Measurements from ENCODE around the gene GNAT2. TPM values are rescaled to one million over a fixed set of nuclear protein-coding genes. Genes with fewer than 3 reads are reported as not detected.

Gene GNAT2
- total RNA-seq, 4 donors from 2014 or later = not detected

DNA sequence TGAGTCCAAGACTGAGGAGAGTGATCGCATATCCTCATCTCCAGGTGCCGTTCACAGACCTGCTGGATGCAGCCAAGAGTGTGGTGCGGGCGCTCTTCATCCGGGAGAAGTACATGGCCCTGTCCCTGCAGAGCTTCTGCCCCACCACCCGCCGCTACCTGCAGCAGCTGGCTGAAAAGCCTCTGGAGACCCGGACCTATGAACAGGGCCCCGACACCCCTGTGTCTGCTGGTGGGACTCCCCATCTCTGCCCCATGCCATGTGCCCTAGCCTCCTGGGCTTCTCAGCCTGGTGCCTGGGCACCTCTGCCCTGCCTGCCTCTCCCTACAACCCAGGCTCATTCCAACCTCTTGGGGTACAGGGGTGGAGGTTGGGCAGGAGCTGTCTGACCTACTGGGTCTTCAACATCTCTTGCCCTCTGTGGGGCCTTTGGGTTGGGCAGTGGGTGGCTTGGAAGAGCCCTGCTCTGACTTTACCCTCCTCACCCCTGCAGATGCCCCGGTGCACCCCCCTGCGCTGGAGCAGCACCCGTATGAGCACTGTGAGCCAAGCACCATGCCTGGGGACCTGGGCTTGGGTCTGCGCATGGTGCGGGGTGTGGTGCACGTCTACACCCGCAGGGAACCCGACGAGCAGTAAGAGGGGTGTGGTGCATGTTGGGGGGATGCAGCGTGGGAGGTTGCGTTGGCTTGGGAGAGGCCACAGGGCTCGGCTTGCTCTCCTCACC lies 7.4 kb upstream of the GNAT2 start:
- ATAC-seq (no peak), DNase-seq (no peak)
- TF ChIP-seq POLR2A (IDR thresholded peaks at IDR 0.05) = no peak
- TF ChIP-seq, protein P1, sequence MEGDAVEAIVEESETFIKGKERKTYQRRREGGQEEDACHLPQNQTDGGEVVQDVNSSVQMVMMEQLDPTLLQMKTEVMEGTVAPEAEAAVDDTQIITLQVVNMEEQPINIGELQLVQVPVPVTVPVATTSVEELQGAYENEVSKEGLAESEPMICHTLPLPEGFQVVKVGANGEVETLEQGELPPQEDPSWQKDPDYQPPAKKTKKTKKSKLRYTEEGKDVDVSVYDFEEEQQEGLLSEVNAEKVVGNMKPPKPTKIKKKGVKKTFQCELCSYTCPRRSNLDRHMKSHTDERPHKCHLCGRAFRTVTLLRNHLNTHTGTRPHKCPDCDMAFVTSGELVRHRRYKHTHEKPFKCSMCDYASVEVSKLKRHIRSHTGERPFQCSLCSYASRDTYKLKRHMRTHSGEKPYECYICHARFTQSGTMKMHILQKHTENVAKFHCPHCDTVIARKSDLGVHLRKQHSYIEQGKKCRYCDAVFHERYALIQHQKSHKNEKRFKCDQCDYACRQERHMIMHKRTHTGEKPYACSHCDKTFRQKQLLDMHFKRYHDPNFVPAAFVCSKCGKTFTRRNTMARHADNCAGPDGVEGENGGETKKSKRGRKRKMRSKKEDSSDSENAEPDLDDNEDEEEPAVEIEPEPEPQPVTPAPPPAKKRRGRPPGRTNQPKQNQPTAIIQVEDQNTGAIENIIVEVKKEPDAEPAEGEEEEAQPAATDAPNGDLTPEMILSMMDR (IDR thresholded peaks at IDR 0.05 in 4 of 5, conservative IDR thresholded peaks at IDR 0.05 in 1 of 5) = no peak
- Histone ChIP-seq H3K27me3 (no peaks in the 10 kb centered on the region), H3K4me3 (no peak overlapping the region), H3K27ac (no peak overlapping the region), H3K4me1 (peaks cover 0 to 3% of the 10 kb centered on the region in 2 donors), H3K36me3 (peaks cover 0 to 28% of the 10 kb centered on the region in 2 donors), H3K9me3 (no peaks in the 10 kb centered on the region)
- in situ Hi-C loops (cut with MboI; ENCODE audit: low sequenced_read_pairs in 4 of 4) (loop anchor here (10.0 kb wide), 2 partner anchors 82 to 358 kb away; partner anchors contain the start of genes GNAI3 (in 3 of the 4) and AHCYL1 (in 1 of the 4)), intact Hi-C loops (cut with DNase I; ENCODE audit: low total_unique reads) (no loop called here)

- Histone ChIP-seq H3K27me3 (no peaks in the 10 kb centered on the region), H3K27ac (no peak overlapping the region), H3K9me3 (no peaks in the 10 kb centered on the region), H3K36me3 (peaks cover 0 to 21% of the 10 kb centered on the region in 2 donors), H3K4me1 (peaks cover 0 to 7% of the 10 kb centered on the region in 2 donors), H3K4me3 (no peak overlapping the region)
- DNase-seq = no peak
- no peak for ATAC-seq
- in situ Hi-C loops (cut with MboI; ENCODE audit: low sequenced_read_pairs in 4 of 4) = loop anchor here (10.0 kb wide), 2 partner anchors 81 to 359 kb away; partner anchors contain the start of genes GNAI3 (in 3 of the 4) and AHCYL1 (in 1 of the 4)
- intact Hi-C loops (cut with DNase I; ENCODE audit: low total_unique reads) = no loop called here
- no peak for TF ChIP-seq POLR2A (IDR thresholded peaks at IDR 0.05)
- TF ChIP-seq, protein P1 (IDR thresholded peaks at IDR 0.05 in 4 of 5, conservative IDR thresholded peaks at IDR 0.05 in 1 of 5) = no peak
Measured at GRCh38 chr1:109625601-109626560, 6.5 kb upstream of the GNAT2 start.

DNA sequence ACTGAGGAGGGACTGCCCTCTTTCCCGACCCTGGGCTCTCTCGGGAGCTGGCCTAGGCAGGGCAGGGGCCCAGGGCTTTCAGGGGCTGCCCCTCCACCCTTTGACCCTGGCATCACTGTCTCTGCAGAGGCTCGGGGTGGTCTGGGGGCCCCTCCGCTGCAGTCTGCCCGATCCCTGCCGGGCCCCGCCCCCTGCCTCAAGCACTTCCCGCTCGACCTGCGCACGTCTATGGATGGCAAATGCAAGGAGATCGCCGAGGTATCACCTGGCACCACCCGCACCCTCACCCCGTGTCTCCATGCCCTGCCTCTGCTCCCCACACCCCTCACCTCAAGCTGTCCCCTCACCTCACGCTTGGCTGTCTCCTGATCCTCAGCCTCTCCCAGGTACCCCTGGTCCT lies 5.8 kb upstream of the GNAT2 start:
- ATAC-seq (no peak), DNase-seq (no peak)
- Histone ChIP-seq H3K9me3 (no peaks in the 10 kb centered on the region), H3K27me3 (no peaks in the 10 kb centered on the region), H3K4me1 (peaks cover 0 to 8% of the 10 kb centered on the region in 2 donors), H3K4me3 (no peak overlapping the region), H3K36me3 (peaks cover 0 to 18% of the 10 kb centered on the region in 2 donors), H3K27ac (no peak overlapping the region)
- TF ChIP-seq, protein P1 (IDR thresholded peaks at IDR 0.05 in 4 of 5, conservative IDR thresholded peaks at IDR 0.05 in 1 of 5) = no peak
- TF ChIP-seq POLR2A (IDR thresholded peaks at IDR 0.05) = no peak
- in situ Hi-C loops (cut with MboI; ENCODE audit: low sequenced_read_pairs in 4 of 4) (loop anchor here (10.0 kb wide), 2 partner anchors 80 to 360 kb away; partner anchors contain the start of genes GNAI3 (in 3 of the 4) and AHCYL1 (in 1 of the 4)), intact Hi-C loops (cut with DNase I; ENCODE audit: low total_unique reads) (no loop called here)

DNA sequence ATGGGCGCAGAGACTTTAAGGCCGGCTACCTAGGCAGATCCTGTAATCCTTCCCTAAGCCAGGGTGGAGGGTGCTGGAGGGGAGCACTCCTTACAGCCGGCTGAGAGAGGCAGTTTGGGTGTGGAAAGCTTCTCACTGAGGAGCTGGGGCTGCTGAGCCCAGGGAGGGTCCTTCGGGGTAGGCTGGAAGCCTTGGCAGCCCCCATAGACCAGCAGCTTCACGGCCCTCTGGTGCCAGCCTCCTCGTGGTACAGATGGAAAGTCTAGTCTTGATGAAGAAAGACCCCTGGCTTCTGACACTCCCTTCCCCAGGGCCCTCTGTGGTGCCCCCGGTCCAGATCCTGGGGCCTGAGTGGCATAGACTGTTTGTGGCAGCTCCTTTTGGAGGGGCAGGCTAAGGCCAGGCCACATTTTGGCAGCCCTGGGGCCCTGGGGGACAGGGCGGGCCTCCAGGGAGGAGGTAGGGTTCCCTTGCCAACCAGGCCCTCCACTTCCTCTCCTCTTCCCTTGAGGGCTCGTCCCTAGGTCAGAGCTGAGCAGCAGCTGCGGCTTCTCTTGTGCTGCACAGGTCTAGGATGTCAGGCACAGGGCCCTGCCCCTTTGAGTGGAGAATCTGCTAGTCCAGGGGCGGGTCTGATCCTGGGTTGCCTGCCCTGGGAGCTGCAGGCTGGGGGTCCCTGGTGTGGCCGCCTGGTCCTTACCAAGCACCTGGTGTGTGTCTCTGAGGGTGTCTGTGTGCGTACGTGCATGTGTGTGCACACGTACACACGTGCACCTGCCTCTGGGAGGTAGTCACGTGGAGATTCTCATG lies 5.0 kb upstream of the GNAT2 start:
- peaks cover 1 to 15% of the 10 kb centered on the region in 2 donors for H3K4me1 ChIP-seq
- no peaks in the 10 kb centered on the region for H3K27me3 ChIP-seq
- TF ChIP-seq POLR2A (IDR thresholded peaks at IDR 0.05) = no peak
- TF ChIP-seq, protein P1 (IDR thresholded peaks at IDR 0.05 in 4 of 5, conservative IDR thresholded peaks at IDR 0.05 in 1 of 5) = no peak
- in situ Hi-C loops (cut with MboI; ENCODE audit: low sequenced_read_pairs in 4 of 4) = loop anchor here (5.0 to 10.0 kb wide), 3 partner anchors 77 to 360 kb away; partner anchors contain the start of genes GNAI3 (in 4 of the 4) and AHCYL1 (in 1 of the 4)
- H3K4me3 ChIP-seq = no peak overlapping the region
- DNase-seq (no peak), ATAC-seq (no peak)
- H3K36me3 ChIP-seq = peaks cover 0 to 15% of the 10 kb centered on the region in 2 donors
- intact Hi-C loops (cut with DNase I; ENCODE audit: low total_unique reads) = no loop called here
- no peak overlapping the region for H3K27ac ChIP-seq
- no peaks in the 10 kb centered on the region for H3K9me3 ChIP-seq
